Measurements from ENCODE around the gene VPS36.
"Not testable (repeated sequence)": the region's sequence is repeated elsewhere in the genome, so short reads cannot be mapped to it uniquely, and the experiment has no call there.

VPS36 gene

DNA sequence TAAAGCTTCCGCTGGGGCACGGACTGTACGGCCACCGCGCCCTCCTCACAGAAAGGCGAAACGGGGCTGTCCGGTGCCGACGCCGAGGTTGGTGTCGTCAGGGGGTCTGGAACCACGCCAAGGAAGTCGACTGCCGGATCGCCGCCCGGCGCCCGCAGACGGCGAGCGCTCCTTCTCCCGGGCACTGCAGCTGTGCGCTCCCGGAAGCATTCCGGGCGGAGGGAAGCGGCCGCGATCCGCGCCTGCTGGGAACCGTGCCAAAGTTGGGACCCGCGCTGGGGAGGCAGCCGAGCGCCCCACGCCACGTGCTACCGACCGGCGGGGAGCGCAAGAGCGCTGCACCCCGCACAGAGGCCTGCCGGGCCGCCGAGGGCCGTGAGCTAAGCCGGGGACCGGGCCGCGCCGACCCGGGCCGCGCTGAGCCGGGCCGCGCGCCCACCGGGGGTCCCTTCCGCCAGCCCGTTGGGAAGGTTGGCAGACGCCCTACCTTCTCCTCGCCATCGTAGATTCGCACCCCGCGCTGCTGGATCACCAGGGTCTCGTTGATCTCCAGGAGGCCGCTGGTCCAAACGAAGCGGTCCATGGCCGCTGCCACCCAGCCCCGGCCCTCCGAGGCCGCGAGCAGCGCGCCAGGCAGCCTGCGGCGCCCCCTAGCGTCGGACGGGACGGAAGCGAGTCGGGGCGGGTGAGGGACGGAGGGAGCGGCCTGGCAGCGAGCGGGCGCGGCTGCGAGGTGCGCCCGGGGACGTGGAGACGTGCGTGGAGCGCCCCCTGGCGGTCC, at the start of gene VPS36:
VPS36 (minus strand) TSS at position 623 of the 781 bp plus-strand sequence; CDS start at position 583, 40 bp downstream.
- DNase-seq, result peak; percentile 84

DNA sequence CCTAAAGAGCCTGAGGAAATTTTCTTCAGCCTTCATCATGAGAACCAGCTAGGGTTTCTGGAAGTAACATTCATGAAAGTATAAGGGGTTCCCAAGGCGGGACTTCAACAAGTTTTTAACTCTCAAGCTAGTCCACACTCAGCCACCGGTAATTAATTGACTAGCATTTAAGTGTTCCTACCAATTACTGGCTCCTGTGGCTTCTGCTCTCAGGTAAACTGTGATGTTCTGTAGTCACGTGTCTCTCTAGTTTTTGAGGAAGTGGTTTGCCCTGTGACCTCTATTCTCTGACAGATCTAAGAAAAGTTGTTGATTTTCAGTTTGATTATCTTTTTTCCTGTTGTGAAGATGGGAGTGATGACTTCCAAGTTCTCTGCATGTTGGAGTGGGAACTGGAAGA, 47.5 kb upstream of the VPS36 start:
- DNase-seq, result not testable (repeated sequence)

GRCh38 chr13:52494241-52494640, 43.8 kb upstream of the VPS36 start:
- not testable (repeated sequence) for DNase-seq

DNA sequence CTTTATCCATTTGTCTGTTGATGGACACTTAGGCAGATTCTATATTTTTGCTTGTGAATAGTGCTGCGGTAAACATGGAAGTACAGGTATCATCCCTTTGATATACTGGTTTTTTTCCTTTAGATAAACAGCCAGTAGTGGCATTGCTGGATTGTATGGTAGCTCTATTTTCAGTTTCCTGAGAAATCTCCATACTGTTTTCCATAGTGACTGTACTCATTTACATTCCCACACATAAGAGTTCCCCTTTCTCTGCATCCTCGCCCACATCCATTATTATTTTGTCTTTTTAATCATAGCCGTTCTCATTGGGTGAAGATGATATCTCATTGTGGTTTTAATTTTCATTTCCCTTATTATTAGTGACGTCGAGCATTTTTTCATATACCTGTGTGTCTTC, 40.6 kb upstream of the VPS36 start:
- DNase-seq, result not testable (repeated sequence)

DNA sequence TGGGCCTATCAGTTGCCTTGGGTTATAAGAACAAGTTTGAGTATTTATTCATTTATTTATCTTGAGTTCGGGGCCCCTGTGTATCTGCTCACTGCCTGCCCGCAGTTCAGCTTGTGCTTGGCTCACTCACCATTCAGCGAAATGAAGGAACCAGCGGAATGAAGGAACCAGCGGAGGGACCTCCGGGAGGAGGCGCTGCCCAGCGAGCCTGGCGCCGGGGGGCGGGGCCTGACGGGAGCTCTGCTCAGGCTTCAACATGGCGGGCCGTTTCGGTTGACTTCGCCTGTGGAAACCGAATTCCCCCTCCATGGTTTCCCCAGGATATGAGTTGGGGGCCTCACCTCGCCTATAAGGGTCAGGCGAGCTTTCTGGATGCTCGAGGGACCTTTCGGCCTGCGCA, 38.3 kb upstream of the VPS36 start:
- DNase-seq, result not testable (repeated sequence)

DNA sequence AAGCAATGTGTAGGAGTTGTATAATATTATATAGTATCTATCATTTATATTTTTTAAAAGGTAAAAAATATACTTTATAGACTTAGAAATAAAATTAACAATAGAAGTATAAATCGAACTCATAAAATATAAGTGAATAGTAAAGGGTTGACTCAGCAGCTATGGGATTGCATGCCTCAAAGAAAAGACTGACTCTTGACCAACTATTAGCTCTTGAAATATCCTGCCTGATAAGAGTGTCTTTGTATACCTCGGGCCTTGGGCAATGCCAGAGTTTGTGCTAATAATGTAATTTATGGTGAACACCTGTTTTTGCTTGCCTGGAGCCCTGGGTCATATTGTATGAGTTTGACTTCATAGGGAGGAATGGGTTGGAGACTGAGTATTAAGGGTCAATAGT, 36.6 kb upstream of the VPS36 start:
- DNase-seq, result not testable (repeated sequence)

- DNase-seq, result not testable (repeated sequence)
Measured at GRCh38 chr13:52480677-52481428, 30.4 kb upstream of the VPS36 start.

DNA sequence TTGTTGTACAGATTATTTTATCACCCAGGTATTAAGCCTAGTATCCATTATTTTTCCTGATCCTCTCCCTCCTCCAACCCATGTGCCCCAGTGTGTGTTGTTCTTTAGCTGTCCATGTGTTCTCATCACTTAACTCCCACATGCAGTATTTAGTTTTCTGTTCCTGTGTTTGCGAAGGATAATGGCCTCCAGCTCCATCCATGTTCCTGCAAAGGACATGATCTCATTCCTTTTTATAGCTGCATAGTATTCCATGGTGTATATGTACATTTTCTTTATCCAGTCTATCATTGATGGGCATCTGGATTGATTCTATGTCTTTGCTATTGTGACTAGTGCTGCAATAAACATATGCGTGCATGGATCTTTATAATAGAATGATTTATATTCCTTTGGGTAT, 18.1 kb upstream of the VPS36 start:
- not testable (repeated sequence) for DNase-seq

DNA sequence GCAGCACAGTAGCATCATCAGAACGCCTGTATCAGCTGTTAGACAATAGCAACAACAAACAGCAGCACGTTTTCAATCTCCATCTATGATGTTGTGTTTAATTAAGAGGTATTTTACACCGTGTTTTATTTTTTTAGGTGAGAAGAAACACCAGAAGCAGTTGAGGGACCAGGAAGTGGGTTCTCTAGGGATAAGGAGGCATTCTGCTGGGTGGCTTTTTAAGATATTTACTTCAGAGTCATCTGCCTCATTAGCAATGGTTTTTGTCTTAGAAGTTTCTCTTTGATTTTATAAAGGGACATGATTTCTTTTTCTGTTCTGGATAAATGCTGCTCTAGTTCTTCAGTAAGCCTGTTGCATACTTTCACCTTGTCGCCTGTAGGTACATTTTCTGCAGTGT, 13.1 kb upstream of the VPS36 start:
- no peak for DNase-seq

GRCh38 chr13:52461265-52461664, 10.8 kb upstream of the VPS36 start:
- no peak for DNase-seq

DNA sequence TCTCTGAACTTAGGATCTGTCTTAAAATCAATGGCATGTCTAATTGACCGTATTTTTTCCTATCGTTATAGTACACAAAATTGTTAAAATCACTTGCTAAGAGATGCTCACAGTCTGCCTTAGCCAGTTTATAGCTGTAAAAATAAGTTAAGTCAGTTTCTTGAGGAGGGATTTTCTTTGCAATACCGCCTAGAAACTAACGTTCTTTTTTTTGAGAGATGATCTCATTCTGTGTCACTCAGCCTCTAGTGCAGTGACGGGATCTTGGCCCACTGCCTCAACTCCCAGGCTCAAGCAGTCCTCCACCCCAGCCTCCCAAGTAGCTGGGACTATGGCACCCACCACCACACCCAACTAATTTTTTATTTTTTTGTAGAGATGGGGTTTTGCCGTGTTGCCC, 9.2 kb upstream of the VPS36 start:
- no peak for DNase-seq

DNA sequence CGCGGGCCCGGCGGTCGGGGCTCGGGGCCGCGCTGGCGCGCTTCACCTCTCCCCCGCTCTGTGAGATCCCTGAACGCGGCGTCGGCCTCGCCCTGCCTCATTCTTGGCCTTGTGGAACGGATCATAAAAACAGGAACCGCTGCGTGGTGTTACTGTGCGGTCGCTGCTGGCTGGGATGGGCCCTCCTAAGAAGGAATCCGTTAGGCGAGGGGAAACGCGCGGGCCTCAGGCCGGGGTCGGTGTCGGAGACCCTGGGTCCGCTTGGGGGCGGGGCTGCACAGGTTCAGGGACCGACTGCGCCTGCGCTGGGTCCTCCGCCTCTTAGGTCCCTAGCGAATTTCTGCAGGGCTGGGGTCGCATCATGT, 5.2 kb upstream of the VPS36 start:
- no peak for DNase-seq

DNA sequence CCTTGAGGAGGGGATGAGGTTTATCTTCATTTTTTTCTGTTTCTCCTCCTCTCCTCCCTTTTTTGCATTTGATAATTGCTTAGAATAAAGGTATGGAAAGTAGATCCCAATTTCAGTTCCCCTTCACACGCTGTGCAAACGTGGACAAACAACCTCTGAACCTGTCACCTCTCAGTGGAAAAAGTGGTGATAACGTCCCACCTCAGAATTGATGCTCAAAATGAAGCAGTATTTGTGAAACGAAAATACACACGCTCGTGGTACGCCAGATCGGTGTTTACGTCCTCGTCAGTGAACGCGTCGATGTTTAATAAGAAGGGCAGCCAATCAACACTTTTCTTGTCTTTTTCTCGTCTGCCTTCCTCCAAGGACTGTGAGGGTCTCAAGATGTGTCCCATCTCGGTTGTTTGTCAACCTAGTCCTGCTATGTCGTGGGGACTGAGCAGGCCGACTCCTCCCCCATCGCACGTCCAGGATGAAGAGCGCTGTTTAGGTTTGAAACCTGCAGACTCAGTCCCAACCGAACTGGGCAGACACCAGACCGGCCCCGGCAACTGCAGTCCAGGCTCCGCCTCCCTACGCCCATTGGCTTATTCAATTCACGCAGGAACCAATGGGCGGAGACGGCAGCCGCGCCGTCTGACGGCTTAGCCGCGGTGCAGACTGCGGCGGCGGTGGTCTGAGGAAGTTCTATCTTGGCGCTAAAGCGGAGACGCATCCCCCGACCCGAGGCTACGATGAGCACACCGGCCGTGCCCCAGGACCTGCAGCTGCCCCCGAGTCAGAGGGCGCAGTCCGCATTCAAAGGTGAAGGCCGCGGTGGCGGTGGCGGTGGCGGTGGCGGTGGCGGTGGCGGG, 4.6 kb upstream of the VPS36 start, which contains the start of gene CKAP2:
CKAP2 (plus strand) TSS at position 659 of the 857 bp plus-strand sequence; CDS start at position 738, 79 bp downstream.
- peak; percentile 74 for DNase-seq

GRCh38 chr13:52454459-52454819, 4.0 kb upstream of the VPS36 start:
- no peak for DNase-seq

DNA sequence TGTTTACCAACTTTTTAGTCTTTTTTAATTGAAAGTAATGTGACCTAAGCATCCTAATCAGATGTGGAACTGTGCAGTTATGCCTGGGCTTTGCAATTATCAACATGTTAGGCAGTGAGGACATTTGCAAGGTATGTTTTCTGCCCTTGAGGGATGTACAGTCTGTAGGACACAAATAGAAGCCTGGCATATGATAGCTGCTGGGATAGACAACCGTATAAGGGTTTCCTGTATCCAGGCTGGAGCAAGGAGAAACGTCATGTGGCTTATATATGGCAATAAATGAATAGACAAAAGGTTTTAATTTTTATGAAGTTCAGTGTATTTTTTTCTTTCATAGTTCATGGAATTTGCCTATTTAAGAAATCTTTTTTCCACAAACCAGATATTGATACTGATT, 2.0 kb upstream of the VPS36 start:
- DNase-seq, result no peak

DNA sequence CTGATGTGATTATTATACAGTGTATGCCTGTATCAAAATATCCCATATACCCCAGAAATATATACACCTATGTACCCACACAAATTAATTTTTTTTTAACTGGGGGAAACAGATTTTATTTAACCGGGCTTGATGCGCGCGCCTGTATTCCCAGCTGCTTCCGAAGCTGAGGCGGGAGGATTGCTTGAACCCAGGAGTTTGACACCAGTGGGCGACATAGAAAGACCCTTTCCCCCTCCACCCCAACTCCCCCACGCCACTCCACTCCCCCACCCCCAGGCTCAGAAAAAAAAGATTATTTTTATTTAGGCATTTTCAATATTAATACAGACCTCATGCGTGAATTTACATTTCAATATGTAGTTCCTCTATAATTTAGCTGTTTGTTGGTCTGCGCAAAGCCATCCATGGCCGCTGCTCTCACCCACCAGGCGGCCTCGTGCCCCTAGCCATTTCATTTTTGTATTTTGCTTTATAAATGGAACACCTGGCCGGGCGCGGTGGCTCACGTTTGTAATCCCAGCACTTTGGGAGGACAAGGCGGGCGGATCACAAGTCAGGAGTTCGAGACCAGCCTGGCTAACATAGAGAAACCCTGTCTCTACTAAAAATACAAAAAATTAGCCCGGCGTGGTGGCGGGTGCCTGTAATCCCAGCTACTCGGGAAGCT, 836 bp upstream of the VPS36 start:
- DNase-seq, result no peak

DNA sequence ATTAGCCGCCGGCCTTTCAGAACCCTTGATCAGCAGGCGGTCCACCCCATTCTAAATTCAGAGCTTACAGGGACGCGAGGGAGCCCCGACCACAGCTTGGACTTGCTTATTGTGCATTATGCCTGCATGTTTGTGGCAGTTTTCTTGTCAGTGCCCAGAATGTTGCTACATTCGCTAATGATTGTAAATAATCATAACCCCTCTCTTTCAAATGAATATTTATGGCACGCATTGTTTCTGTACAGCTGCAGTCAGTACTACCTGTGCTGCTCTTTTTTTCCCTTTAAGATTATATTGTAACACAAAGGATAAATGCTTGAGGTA, 321 bp upstream of the VPS36 start:
- DNase-seq, result no peak

DNA sequence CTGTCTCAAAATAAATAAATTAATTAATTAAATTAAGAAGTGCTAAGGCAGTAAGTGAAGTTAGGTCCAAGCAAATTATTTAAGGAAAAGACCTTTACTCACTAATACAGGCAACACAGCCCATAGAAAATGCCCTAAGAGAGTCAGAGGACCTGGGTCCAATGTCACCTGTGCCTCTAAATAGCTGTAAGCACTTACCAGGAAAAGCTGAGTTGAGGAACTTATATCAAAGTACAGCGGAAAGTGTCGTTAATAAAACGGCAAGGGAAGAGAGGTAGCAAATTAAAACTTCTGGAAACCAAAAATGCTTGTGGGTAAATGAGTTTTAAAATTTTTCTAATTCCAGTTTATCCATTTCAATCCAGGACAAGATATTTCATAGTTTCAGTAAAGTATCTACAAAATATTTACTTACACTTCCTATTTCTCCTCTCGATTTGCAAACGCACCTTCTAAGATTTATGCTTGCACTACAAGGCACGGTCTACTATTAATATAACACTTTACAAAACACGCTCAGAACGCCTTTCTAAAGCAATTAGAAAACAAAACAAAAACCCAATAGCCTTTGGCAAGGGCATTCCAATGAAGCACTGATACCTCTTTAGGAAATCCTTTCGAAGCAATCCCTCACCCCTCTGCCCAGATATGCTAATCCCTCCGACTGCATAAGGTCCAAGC, 963 bp downstream of the VPS36 start:
- DNase-seq, result no peak

DNA sequence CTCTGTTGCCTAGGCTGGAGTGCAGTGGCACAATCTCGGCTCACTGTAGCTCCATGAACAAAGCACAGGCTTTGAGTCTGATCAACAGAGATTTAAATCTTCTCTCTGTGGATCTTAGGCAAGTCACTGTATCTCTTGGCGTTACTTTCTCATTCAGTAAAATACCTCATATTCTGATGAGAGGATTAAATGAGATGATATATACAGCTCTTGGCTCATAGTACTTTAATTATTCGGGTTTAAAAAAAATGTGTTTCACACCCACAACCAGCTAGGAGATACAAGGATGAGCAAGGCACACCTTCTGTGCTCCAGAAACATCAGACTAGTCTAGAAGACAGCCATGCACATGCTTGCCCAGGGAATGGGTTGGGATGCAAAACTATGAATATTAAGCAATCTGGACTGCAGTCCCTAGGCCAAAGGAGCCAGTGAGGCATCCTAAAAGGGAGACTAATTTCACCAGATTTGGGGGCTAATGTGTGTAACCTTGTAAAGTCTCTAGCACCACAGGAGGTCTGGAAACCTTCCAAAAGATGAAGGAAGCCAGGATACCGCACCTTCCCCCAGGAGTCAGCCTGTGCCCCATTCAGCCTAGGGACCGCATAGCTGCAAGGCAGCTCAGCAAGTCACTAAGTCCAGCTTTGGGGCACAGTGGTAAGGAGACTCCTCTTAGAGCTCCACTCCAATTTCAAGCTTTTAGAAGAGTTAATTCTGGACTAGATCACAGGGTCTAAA, 2.5 kb downstream of the VPS36 start:
- no peak for DNase-seq

GRCh38 chr13:52447354-52447753, 3.1 kb downstream of the VPS36 start:
- DNase-seq, result no peak

DNA sequence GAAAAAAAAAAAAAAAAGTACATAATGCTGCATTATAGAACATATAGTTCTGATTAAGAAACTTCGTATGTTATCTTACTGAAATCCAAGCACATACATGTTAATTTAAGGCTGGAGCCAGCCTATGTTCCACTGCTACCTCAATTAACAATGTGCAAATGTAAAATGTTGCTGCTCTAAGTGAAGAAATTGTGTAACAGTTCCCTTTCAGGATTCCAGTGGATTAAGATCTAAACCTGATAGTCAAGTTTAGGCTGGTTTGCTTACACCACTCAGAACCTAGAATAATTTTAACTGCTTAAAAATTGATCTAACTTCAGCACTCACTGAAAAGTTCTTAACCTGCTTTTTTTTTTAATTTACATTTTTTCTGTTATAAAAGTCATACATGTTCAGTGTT, 4.2 kb downstream of the VPS36 start:
- DNase-seq, result no peak

- DNase-seq, result no peak
Measured at GRCh38 chr13:52432456-52432855, 18.0 kb downstream of the VPS36 start.
